NCI-H226 (cell line): Measurements from ENCODE around the gene SWAP70.
"Not testable (repeated sequence)": the region's sequence is repeated elsewhere in the genome, so short reads cannot be mapped to it uniquely, and the experiment has no call there.

Experiments
- DNase-seq: peaks from one replicate; pipeline ENCODE4 v3.0.0-alpha.2; 2015

SWAP70 gene

DNA sequence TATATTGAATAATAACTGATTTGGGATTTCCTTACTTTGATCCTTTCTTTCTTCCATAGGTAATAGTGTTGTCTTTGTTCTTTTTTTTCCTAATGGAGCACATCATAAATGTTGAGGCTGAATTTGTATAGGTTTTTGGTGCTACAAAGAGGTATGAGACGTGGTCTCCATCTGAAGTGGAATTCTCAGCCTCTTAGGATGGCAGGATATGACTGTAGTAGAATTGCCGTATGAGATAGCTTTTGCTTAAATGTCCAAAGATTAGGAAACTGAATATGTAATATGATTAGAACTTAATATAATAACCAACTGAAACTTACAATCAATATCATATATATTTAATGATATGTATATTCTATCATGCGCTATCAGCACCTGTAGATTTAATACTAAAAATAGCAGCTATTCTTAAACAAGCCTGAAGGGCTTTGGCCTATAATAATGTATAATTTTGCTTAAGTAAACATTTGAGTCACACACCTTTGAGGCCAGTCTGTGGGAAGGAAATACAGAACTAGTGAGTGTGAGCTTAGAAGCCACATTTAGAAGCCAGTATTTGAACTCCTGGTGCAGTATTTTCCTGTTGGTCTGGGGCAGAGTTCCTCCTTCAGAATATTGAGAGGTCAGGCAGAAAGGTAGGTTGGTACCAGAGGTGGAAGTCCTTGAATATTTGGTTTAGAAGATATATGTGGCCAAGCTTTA, 62.6 kb downstream of the SWAP70 start:
- peak; percentile 49 for DNase-seq

GRCh38 chr11:9728058-9728457, 64.2 kb downstream of the SWAP70 start:
- no peak for DNase-seq

GRCh38 chr11:9731256-9731655, 67.4 kb downstream of the SWAP70 start:
- no peak for DNase-seq

- DNase-seq = no peak
Measured at GRCh38 chr11:9732453-9732852, 68.6 kb downstream of the SWAP70 start.

DNA sequence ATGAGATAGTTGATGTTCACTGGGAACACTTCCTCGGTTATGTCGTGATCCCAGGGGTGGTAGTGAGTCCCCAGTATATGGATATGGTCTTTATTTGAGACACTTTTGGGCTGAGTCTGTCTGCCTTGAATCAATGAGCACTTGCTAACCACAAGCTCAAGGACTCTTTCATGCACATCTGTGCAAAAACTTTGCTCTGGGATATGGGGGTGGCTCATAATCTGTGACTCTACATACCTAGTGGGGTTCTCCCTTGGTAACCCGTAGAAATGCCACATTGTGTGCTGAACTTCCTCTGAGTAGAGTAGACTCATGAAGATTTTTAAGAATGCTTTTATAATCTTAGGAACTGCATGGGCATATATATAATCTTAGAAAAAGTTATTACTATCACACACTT, 69.3 kb downstream of the SWAP70 start:
- DNase-seq = no peak

DNA sequence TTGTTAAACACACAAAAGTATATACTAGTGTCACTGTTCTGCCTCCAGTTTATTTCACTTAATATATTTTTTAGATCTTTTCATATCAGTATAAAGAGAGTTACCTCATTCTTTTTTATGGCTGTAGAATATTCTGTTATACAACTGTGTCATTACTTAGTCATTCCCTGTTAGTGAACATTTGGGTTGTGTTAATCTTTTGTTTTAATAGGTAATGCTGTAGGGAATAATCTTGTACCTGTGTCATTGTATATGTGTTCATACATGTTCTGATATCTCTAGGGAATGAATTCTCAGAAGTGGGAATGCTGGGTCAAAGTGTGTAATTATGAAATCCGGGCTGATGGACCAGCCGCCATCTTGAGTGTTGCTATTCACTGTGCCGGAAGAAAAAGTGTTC, 71.4 kb downstream of the SWAP70 start:
- DNase-seq = no peak

GRCh38 chr11:9735919-9736318, 72.0 kb downstream of the SWAP70 start:
- DNase-seq = no peak

DNA sequence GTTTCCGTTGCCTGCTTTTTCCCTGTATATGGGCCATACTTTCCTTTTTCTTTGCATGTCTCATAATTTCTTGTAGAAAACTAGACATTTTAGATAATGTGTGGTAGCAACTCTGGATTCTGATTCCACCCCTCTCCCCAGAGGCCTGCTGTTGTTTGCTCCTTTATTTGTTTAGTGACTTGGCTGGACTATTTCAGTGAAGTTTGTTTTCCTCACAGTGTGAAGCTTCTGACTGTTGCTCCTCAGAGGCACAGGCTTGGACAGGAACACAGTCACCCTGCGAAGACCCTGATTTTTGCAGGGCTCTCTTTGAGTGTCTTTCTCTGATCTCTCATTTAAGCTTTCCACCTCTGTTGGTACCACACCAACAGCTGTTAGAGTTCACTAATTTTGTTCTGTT, 72.5 kb downstream of the SWAP70 start:
- no peak for DNase-seq

- DNase-seq = no peak
Measured at GRCh38 chr11:9738116-9738515, 74.2 kb downstream of the SWAP70 start.

DNA sequence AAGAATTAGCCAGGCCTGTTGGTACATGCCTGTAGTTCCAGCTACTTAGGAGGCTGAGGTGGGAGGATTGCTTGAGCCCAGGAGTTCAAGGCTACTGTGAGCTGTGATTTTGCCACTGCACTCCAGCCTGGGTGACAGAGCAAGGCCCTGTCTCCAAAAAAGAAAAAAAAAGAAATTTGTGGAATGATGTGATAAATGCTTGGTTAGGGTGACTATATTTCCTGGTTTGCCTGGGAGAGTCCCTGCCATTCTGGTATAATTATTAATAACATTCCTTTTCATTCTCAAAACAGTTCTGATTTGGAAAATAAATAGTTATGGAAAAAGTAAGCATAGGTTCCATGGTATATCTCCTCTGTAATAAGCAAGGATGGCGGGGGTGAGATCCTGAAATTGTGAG, 74.8 kb downstream of the SWAP70 start:
- DNase-seq = no peak

DNA sequence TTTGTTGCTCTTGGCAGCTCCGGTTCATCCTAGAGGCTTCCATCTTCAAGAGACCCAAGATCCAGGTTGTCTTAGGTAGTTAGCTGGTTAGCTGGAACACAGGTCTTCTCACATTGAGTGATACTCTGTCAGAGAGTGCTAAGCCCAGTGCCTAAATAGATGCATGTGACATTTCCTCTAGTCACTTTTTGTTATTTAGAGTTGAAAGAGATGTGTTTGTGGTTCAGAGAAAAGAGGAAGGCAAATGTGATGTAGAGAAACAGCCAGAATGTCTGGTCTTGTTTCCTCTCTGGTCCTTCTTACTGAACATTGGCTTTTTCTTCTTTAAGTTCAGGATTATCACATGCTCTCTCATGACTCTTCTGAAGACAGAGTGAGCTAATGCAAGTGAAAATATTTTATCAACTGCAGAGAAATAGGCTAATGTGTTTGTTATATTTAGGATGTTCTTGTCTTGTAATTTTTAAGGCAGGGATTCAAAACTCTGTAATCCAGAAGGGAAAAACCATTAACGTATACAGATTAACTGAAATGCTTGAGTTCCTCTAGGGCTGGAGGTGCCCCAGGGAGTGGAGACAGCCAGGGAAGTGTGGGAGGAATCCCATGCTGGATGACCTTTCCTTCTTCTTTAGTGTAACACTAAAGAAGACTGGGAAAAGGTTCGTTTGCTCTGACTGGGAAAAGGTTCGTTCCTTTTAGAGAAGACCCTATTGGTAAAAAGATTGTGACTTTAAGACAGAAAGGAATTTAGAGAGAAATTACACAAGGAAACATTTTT, 75.4 kb downstream of the SWAP70 start:
- no peak for DNase-seq

DNA sequence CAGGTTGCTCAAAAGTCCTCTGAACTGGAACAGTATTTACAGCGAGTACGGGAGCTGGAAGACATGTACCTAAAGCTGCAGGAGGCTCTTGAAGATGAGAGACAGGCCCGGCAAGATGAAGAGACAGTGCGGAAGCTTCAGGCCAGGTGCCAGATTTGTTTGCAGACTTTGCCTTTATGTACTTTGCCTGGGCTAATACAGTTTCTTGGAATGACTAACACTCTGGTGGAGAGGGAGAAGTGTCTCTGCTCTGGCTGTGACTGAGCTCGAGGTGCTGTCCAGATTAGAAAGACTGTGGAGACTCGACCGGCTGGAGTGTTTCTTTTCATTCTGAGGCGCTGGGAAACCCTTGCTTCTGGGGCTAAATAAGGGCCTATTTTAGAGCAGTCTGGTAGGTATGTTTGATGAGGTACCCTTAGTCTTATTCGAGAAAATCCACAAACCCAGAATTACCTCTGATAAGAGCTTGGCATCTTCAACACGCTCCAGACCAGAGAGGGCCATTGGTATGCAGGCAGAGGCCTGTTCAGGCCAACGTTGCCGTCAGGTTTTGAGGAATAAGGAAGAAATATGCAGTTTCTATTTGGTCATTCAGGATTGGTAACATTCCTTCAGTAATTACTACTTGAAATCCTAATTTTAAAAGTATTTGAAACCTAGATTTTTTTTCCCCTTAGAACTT, 76.5 kb downstream of the SWAP70 start:
- DNase-seq = no peak

DNA sequence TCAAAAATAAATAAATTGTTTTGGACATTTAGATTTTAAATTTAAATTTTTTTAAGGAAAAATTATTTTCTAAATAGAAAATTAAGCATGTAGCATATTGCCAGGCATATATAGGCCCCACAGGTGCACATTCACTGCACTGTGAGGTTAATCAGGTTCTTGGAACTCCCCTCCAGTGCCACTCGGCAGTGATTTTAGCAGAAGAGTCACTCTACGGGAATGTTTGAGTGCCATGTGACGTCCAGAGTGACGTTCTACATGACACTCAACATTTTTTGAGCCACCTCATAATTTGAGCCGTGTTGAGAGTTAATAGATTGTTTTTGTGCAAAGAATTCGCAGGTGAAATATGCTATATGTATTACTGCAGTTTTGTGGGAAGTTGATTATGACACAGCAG, 77.4 kb downstream of the SWAP70 start:
- DNase-seq = no peak

GRCh38 chr11:9743512-9743911, 79.6 kb downstream of the SWAP70 start:
- DNase-seq = not testable (repeated sequence)

DNA sequence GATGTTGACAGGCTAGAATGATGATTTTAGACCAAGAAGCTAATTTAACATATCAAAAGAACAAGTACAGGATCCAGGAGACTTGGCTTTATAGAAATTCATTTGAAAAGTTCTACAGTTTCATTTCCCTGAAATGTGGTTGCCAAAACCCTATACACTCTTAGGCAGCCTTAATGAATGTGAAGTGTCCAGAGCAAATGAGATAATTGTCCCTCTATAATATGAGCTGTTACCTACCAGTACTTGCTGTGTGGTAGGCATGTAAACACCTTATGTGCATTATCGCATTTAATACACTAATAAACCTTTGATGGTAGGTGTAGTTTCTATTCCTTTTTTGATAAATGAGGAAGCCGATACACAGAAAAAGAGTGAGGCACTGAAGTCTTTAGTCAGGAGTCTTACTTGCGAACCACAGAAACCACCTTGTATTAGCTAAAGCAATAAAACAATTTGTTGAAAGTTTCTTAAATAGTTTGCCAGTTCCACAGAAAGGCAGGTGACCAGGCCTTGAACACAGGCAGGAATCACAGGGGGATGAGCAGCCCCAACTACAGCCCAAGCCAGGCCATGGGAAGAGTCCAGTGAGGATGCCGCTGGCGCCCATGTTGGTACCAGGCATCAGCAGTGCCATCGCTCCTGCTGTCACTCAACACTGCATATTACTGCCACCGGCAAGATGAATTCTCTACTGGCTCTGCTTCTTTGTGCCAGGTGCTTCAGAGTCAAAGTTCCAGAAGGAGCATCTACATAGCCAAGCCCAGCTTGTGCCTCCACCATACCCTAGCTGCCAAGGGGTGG, 81.7 kb downstream of the SWAP70 start:
- DNase-seq = no peak

GRCh38 chr11:9747229-9747628, 83.4 kb downstream of the SWAP70 start:
- DNase-seq = no peak

DNA sequence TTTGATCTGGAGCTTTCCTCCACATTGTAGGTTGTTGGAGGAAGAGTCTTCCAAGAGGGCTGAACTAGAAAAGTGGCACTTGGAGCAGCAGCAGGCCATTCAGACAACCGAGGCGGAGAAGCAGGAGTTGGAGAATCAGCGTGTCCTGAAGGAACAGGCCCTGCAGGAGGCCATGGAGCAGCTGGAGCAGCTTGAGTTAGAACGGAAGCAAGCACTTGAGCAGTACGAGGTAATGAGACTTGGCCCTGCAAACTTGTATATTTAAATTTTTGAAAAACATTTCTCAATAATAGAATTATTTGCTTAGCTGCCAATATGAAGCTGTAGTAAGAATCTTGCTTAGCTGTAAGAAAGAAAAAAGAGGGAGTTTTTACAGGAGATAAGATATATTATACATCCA, 84.0 kb downstream of the SWAP70 start:
- no peak for DNase-seq

GRCh38 chr11:9748361-9748970, 84.6 kb downstream of the SWAP70 start:
- peak; percentile 49 for DNase-seq

GRCh38 chr11:9750551-9750950, 86.7 kb downstream of the SWAP70 start:
- no peak for DNase-seq

DNA sequence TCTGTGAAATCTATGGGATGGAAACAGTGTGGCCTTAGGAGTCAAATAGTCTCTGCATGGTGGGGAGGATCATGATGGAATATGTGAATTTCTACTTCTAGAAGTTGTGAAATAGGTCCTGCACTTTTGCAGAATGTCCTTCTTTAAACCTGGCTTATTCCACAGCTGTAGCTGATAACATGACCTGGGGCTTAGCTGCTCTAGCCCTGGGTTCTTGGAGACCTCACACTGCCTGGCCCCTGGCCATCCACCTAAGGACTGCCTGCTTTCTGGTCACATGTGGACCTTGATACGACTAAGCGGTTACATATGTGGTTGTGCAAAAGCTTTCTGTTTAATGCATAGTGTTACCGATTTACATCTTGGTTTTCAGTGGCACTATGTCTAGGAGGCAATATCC, 88.2 kb downstream of the SWAP70 start:
- peak; percentile 57 for DNase-seq

- no peak for DNase-seq
Measured at GRCh38 chr11:9753021-9753420, 89.1 kb downstream of the SWAP70 start.

DNA sequence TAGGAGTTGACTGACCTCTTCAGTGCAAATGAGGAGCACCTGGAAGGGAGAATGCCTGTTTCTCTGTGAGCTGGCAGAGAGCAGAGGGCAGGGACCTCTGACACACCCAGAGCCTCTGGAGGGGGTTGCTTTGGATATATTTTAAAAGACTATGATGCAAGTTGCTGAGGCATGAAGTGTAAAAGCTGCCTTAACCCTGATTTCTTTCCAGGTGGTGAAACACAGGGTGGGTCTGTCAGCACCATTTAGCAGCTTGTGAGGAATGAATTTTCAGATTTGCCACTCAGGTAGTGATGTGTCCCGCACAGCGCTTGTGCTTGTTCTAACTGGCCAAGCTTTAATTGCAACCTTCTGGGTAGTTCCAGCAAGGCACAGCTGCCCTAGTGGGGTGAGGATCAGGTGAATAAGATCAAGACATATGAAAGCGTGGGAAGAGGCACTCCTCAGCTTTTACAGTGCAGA, 90.2 kb downstream of the SWAP70 start:
- DNase-seq = no peak
